PFSK-1 (cell line): Measurements from ENCODE around the gene ZG16B.

Experiments
- FOXP2 ChIP-seq: optimal IDR thresholded peaks from 2 replicates; pipeline ENCODE3; 2011; ENCODE audit warnings: borderline replicate concordance, control low read depth, inconsistent platforms; ENCODE audit not compliant: insufficient read depth; ENCODE audit errors: extremely low read length, extremely low read depth
- POLR2AphosphoS5 ChIP-seq: IDR thresholded peaks from 2 replicates; pipeline ENCODE4 v1.6.1; 2012; ENCODE audit warnings: low read depth, mild to moderate bottlenecking, control low read depth, low read length, moderate library complexity
- REST ChIP-seq, 2 experiments: IDR thresholded peaks; 2 replicates each; pipeline versions ENCODE4 v1.6.1 to v1.8.0; 2011 to 2012; ENCODE audit warnings: low read depth in 2 of 2, low read length in 2 of 2, control low read depth in 1 of 2, inconsistent platforms in 1 of 2, mild to moderate bottlenecking in 1 of 2, moderate library complexity in 1 of 2; ENCODE audit not compliant: insufficient read depth in 1 of 2
- SIN3A ChIP-seq: IDR thresholded peaks from 2 replicates; pipeline ENCODE4 v1.6.1; 2012; ENCODE audit warnings: mild to moderate bottlenecking, low read length, moderate library complexity, borderline replicate concordance; ENCODE audit not compliant: insufficient read depth
- TAF1 ChIP-seq: IDR thresholded peaks from 2 replicates; pipeline ENCODE4 v1.6.1; 2012; ENCODE audit warnings: low read length, control low read depth, borderline replicate concordance; ENCODE audit not compliant: insufficient read depth

Gene ZG16B

DNA sequence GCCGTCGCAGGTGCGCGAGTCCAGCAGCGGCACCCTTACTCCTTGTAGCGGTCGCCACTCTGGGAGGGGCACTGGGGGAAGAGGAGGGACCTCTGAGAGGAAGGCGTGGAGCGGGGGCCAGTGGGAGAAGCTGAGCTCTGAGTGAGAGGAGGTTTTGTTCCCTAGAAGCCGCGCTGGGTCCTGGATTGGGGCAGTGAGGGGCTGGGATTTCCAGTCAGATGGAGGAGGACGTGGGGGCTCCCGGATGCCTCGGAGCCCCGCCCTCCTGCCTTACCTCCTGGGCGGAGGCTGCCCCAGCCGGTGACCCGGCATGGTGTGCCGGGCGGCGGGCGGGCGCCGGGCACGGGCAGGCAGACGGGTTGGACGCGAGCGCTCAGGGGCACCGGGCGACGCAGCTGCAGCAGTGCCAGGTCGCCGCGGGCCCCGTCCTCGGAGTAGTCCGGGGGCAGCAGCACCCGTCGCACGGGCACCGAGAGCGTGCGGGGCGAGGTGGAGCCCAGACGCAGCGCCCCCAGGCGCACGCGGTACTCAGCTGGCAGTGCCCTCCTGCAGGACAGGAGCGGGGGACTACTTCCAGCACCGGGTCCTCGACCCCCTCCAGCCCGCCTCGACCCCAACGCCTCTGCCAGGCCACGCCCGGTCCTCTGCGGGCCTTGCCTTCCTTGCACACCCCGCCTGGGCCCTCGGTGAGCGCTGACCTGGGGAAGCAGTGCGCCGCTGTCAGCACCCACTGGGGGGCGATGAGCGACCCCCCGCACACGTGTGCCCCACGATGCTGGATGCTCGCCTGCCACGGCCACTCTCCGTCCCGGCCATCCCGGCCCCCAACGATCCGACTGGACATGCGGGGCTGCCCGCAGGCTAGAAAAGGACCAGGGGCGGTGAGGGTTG is 44.8 kb upstream of the ZG16B start:
- no peak for TF ChIP-seq REST (IDR thresholded peaks at IDR 0.05; ENCODE audit: insufficient read depth in 1 of 2, low read depth in 2 of 2, low read length in 2 of 2)
- no peak for TF ChIP-seq TAF1
- no peak for TF ChIP-seq SIN3A
- no peak for TF ChIP-seq FOXP2
- no peak for TF ChIP-seq POLR2AphosphoS5

- no peak for TF ChIP-seq REST (IDR thresholded peaks at IDR 0.05; ENCODE audit: insufficient read depth in 1 of 2, low read depth in 2 of 2, low read length in 2 of 2)
- no peak for TF ChIP-seq TAF1
- TF ChIP-seq FOXP2, result no peak
- TF ChIP-seq POLR2AphosphoS5, result no peak
Observed at GRCh38 chr16:2786061-2786825, 43.9 kb upstream of the ZG16B start.

- TF ChIP-seq TAF1 (no peak), SIN3A (no peak), REST (IDR thresholded peaks at IDR 0.05; ENCODE audit: insufficient read depth in 1 of 2, low read depth in 2 of 2, low read length in 2 of 2) (no peak), POLR2AphosphoS5 (no peak), FOXP2 (no peak)
Observed at GRCh38 chr16:2786826-2787151, 43.3 kb upstream of the ZG16B start.

- TF ChIP-seq POLR2AphosphoS5 (no peak), REST (IDR thresholded peaks at IDR 0.05; ENCODE audit: insufficient read depth in 1 of 2, low read depth in 2 of 2, low read length in 2 of 2) (no peak), SIN3A (no peak), FOXP2 (no peak), TAF1 (no peak)
Observed at GRCh38 chr16:2787406-2787805, 42.7 kb upstream of the ZG16B start, which contains the start of gene PRSS33. PRSS33 (minus strand) TSS chr16:2787560; CDS start chr16:2786547, 1,013 bp downstream.
